Retina (tissue), 1 donor: ENCODE data around the gene MRPL12.

ENCODE experiments used
- DNase-seq: peaks from one replicate; pipeline ENCODE4 v3.0.0-alpha.2; 2016

Gene MRPL12

DNA sequence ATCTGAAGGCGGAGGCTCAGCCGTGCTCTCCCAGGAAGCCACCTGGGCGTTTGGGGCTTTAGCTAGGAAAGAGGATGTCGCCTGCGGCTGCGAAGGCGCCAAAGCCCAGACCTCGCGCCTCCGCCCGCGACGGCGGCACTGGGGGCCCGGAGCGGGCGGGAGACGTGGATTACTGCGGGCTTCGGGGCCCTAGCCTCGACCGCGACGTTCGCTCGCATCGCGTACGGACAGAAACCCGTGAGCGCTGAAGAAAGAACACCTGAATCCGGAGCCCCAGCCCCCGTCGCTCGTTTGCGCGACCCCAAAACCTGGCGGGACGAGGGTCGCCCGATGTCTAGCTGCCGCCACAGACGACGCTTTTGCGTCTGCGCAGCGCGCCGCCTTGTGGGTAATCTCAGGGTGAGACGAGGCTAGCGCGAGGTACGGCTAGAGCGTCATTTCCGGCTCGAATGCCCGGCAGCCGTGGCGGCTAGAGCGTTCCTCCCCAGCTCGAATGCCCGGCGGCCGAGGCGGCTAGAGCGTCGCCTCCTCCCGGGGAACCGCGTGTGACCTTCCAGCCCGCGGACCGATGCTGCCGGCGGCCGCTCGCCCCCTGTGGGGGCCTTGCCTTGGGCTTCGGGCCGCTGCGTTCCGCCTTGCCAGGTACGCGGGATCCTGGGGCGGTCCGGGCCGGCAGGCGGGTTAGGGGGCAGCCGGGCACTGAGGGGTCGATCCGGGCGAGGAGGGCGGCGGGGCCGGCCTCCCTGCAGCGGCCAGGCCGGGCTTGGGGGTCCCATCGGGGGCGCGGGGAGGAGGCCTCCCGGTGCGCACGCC lies at the start of gene MRPL12:
TSS of gene MRPL12 (plus strand) at position 434 of the 813 bp plus-strand sequence. CDS start at position 569, 135 bp downstream.
- DNase-seq = peak; percentile 95

DNA sequence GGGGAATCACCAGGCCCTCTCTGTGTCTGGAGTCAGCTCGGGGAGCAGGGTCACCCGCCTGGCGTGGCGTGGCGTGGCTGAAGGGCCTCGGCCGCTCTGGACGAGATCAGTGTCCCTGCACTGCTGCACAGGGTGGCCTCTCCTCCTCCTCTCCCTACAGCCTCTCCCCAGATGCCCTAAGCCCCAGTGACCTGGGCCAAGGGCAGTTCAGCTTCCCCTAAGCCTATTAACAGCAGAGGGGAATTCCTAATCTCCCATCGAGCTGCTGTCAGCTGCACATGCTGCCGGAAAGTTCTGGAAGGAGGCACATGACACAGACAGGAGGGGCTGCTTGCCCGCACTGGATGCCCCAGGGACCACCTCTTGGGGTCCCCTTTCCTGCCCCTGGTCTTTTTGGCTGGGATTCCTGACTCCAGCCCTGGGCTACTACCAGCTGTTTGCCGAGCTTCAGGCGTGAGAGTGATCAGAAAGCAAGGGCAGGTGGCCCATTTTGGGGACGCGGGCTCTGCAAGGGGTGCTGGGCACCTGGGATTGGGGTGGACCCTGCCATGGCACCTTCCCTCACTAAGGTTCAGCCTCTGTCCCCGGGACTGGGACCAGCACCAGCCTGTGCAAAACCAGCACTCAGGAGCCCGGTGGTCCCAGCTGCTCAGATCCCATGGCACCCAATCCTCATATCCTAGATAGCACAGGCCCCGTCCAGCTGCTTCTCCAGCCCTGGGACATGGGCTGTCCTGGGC lies 47.6 kb upstream of the MRPL12 start:
- no peak for DNase-seq

- no peak for DNase-seq
Observed at GRCh38 chr17:81656118-81656743, 46.9 kb upstream of the MRPL12 start, which contains the start of gene PDE6G. Gene PDE6G (minus strand): TSS chr17:81656542. CDS start chr17:81653305, 3,237 bp downstream.

GRCh38 chr17:81656835-81657234 lies 46.3 kb upstream of the MRPL12 start:
- DNase-seq = no peak

DNA sequence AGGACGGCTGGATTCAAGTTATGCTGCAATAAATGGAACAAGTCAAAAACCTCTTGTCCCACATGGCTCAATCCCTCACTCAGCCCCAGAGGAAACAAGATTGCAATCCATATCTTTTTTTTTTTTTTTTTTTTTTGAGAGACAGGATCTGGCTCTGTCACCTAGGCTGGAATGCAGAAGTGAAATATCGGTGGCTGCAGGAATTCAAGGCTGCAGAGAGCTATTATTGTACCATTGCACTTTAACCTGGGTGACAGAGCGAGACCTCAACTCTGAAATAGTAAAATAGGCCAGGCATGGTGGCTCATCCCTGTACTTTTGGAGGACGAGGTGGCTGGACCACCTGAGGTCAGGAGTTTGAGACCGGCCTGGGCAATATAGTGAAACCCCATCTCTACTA lies 44.1 kb upstream of the MRPL12 start:
- DNase-seq = no peak

DNA sequence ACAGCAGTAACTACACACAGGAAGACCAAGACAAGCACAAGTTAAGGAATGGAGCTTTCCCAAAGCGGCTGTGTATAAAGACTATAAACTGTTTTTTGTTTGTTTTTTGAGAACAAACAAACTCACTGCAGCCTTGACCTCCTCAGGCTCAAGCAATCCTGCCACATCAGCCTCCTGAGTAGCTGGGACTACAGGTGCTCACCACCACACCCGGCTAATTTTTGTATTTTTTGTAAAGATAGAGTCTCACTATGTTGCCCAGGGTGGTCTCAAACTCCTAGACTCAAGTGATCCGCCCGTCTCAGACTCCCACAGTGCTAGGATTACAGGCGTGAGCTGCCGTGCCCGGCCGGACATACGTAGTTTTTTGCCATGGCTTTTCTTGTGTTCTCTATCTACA lies 42.7 kb upstream of the MRPL12 start:
- DNase-seq = no peak

- no peak for DNase-seq
Observed at GRCh38 chr17:81662002-81662401, 41.2 kb upstream of the MRPL12 start.

- DNase-seq = no peak
Observed at GRCh38 chr17:81664051-81664470, 39.1 kb upstream of the MRPL12 start.

DNA sequence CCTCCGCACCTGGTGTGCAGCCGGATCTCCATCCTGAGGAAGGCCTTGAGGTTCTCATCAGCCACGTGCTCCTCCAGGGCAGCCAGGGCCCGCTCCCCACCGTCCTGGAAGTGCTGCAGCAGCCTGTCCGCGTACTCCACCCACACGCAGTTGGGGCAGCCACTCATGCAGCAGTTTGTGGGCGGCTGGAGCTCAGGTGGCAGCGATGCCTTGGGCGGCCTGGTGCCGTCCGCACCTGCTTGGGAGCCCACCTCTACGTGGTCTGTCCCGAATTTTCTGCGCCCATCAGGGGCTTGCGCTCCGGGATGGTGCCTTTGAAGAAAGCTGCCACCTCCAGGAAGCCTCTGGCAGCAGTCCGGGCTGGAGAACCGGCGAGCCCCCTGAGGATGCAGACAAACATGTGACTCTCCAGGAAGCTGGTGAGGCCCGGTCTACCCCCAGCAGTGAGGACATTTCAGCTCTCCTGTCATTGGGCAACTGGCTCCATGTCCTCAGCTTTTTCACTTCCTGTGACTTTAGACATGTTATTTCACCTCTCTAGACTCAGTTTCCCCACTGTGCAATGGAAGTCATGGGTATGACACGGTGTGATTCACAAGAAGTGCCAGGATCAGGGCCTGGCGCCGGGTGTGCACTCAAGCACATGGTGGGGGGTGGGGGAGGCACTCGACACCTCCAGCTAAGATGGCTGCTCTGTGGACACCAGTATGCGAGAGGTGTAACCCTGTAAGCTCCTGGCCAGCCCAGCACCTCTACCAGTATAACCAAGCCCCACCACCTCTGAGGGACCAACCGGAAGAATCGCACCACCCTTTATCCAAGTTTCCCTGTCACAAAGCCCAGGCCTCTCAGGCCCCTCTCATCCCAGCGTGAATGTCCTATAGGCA lies 37.7 kb upstream of the MRPL12 start:
- no peak for DNase-seq

DNA sequence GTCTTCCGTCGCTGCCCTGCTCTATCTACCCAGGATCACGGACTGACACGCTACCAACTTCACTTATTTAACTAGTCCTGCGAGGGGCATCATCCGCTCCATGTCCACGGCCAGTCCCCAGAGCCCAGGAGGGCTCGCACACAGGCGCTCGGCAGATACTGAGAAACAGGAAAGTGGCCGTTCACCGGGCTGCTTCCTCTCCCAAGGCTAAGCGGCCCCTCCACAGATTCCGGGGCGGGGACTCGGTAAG lies 37.1 kb upstream of the MRPL12 start:
- DNase-seq = no peak

- DNase-seq = peak; percentile 95
Observed at GRCh38 chr17:81666342-81667191, 36.6 kb upstream of the MRPL12 start, which contains the start of the genes CCDC137 and OXLD1. Gene CCDC137 (plus strand): TSS chr17:81666737. CDS start chr17:81666767, 30 bp downstream. Gene OXLD1 (minus strand): TSS chr17:81666605. CDS start chr17:81666577, 28 bp downstream.

DNA sequence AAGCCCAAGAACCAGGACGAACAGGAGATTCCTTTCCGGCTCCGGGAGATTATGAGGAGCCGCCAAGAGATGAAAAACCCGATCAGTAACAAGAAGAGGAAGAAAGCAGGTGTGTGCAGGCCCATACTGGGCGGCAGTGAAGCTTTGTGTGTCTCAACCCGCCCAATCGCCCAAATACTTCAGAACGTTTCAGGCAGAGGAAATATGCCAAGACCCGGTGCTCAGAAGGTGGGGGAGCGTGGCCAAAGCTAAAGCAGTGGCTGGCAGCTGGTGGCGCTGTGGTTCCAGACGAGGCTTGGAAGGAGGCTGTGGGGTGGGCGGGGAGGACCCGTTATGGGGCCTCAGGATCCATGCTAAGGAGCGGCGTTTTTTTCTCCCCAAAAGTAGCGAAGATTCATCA lies 35.4 kb upstream of the MRPL12 start:
- no peak for DNase-seq

- DNase-seq = no peak
Observed at GRCh38 chr17:81672504-81672903, 30.7 kb upstream of the MRPL12 start.

- DNase-seq = no peak
Observed at GRCh38 chr17:81672954-81673353, 30.2 kb upstream of the MRPL12 start.

- no peak for DNase-seq
Observed at GRCh38 chr17:81673561-81674258, 29.5 kb upstream of the MRPL12 start.

- peak; percentile 32 for DNase-seq
Observed at GRCh38 chr17:81675515-81676221, 27.5 kb upstream of the MRPL12 start.

DNA sequence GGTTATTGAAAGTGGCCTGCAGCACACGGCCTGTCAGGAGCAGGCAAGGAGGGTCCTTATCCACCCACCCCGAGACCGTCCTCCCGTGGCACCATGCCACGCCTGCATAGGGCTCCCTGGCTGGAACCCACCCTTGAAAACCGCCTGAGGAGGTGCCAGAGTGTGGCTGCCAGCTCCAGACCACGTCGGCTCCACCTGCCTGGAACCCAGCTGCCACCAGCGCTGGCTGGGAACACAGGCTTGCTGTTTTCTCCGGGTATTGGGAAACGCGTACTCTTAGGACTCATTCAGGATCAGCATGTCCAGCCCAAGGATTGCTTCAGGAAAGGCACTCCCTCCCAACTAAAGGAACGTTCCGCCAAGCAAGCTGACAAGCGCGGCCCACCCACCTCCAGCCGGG lies 26.3 kb upstream of the MRPL12 start:
- DNase-seq = no peak

GRCh38 chr17:81680150-81680549 lies 23.0 kb upstream of the MRPL12 start:
- DNase-seq = no peak

DNA sequence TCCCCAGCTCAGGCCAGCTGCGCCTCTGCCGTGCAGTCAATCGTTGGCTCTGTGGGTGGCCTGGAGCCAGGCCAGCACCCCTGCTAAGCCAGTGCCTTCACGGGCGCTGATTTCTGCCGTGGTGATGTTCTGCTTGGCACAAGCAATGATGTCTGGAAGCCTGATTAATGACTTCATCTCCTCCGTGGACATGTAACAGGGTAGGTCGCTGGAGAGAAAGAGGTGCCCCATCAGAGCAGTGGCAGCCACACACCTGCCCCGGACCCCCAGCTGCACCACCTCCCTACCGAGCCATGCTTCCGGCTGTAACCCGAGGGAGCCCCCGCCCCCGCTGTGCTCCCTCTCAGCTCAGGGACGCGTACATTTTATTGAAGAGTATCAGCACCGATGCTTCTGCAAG lies 21.5 kb upstream of the MRPL12 start:
- DNase-seq = no peak

GRCh38 chr17:81682565-81683207 lies 20.5 kb upstream of the MRPL12 start:
- no peak for DNase-seq
